Measurements from ENCODE around the gene NELL1. TPM values are rescaled to one million over a fixed set of nuclear protein-coding genes. Genes with fewer than 3 reads are reported as not detected.

NELL1 gene
- total and polyA plus RNA-seq, 2 donors (not counting 1 experiment from before 2014, with no cell fraction given): not detected

- H4K20me1 ChIP-seq (ENCODE audit: control insufficient read depth, extremely low read depth, insufficient read depth, low read length): no peaks in the 10 kb centered on the region
Measured at GRCh38 chr11:21321530-21321929, 652.1 kb downstream of the NELL1 start.

GRCh38 chr11:21323617-21324016 lies 654.2 kb downstream of the NELL1 start:
- no peak overlapping the region for H3K4me2 ChIP-seq (ENCODE audit: extremely low read depth, insufficient read depth, low read length)
- DNase-seq (ENCODE audit: low read depth in 2 of 2): no peak
- H2AFZ ChIP-seq (ENCODE audit: low read length): no peak overlapping the region
- H3K27ac ChIP-seq (ENCODE audit: insufficient read depth, low read length): no peak overlapping the region
- H3K9ac ChIP-seq (ENCODE audit: insufficient read depth, low read length): no peak overlapping the region
- H3K79me2 ChIP-seq (ENCODE audit: control insufficient read depth, insufficient read depth, low read length): no peaks in the 10 kb centered on the region
- no peaks in the 10 kb centered on the region for H3K36me3 ChIP-seq (ENCODE audit: control insufficient read depth, insufficient read depth, low read length)
- TF ChIP-seq CTCF (conservative IDR thresholded peaks at IDR 0.05 in 1 of 2, IDR thresholded peaks at IDR 0.05 in 1 of 2; ENCODE audit: low read depth in 1 of 2, low read length in 2 of 2): no peak
- no peaks in the 10 kb centered on the region for H3K4me1 ChIP-seq (ENCODE audit: control insufficient read depth, extremely low read depth, insufficient read depth, low read length)
- H3K4me3 ChIP-seq (replicated peaks in 1 of 4; ENCODE audit: control extremely low read depth in 1 of 4, insufficient read depth in 1 of 4, low read depth in 3 of 4, low read length in 4 of 4): no peak overlapping the region
- H4K20me1 ChIP-seq (ENCODE audit: control insufficient read depth, extremely low read depth, insufficient read depth, low read length): no peaks in the 10 kb centered on the region
- no peaks in the 10 kb centered on the region for H3K27me3 ChIP-seq (ENCODE audit: control insufficient read depth, insufficient read depth, low read length)
- no peaks in the 10 kb centered on the region for H3K9me3 ChIP-seq (ENCODE audit: control insufficient read depth, insufficient read depth, low read depth, low read length)

More at GRCh38 chr11:21321530-21321929, 652.1 kb downstream of the NELL1 start:
- no peak for TF ChIP-seq CTCF (conservative IDR thresholded peaks at IDR 0.05 in 1 of 2, IDR thresholded peaks at IDR 0.05 in 1 of 2; ENCODE audit: low read depth in 1 of 2, low read length in 2 of 2)
- TF ChIP-seq EZH2 (IDR thresholded peaks at IDR 0.05; ENCODE audit: low read length, missing control alignments): no peak
- no peaks in the 10 kb centered on the region for H3K79me2 ChIP-seq (ENCODE audit: control insufficient read depth, insufficient read depth, low read length)
- no peak overlapping the region for H3K4me2 ChIP-seq (ENCODE audit: extremely low read depth, insufficient read depth, low read length)
- no peak overlapping the region for H3K27ac ChIP-seq (ENCODE audit: insufficient read depth, low read length)
- H3K4me1 ChIP-seq (ENCODE audit: control insufficient read depth, extremely low read depth, insufficient read depth, low read length): no peaks in the 10 kb centered on the region
- no peaks in the 10 kb centered on the region for H3K9me3 ChIP-seq (ENCODE audit: control insufficient read depth, insufficient read depth, low read depth, low read length)
- no peaks in the 10 kb centered on the region for H3K27me3 ChIP-seq (ENCODE audit: control insufficient read depth, insufficient read depth, low read length)
- no peaks in the 10 kb centered on the region for H3K36me3 ChIP-seq (ENCODE audit: control insufficient read depth, insufficient read depth, low read length)
- no peak for DNase-seq (ENCODE audit: low read depth in 2 of 2)
- H3K4me3 ChIP-seq (replicated peaks in 1 of 4; ENCODE audit: control extremely low read depth in 1 of 4, insufficient read depth in 1 of 4, low read depth in 3 of 4, low read length in 4 of 4): no peak overlapping the region
- H2AFZ ChIP-seq (ENCODE audit: low read length): no peak overlapping the region
- no peak overlapping the region for H3K9ac ChIP-seq (ENCODE audit: insufficient read depth, low read length)

- TF ChIP-seq CTCF (conservative IDR thresholded peaks at IDR 0.05 in 1 of 2, IDR thresholded peaks at IDR 0.05 in 1 of 2; ENCODE audit: low read depth in 1 of 2, low read length in 2 of 2) (no peak), EZH2 (IDR thresholded peaks at IDR 0.05; ENCODE audit: low read length, missing control alignments) (no peak)
Measured at GRCh38 chr11:21343204-21343603, 673.8 kb downstream of the NELL1 start.

More at GRCh38 chr11:21343204-21343603, 673.8 kb downstream of the NELL1 start:
- no peak overlapping the region for H3K9ac ChIP-seq (ENCODE audit: insufficient read depth, low read length)
- H3K27ac ChIP-seq (ENCODE audit: insufficient read depth, low read length): no peak overlapping the region
- H3K4me2 ChIP-seq (ENCODE audit: extremely low read depth, insufficient read depth, low read length): no peak overlapping the region
- H4K20me1 ChIP-seq (ENCODE audit: control insufficient read depth, extremely low read depth, insufficient read depth, low read length): no peaks in the 10 kb centered on the region
- no peaks in the 10 kb centered on the region for H3K79me2 ChIP-seq (ENCODE audit: control insufficient read depth, insufficient read depth, low read length)
- no peaks in the 10 kb centered on the region for H3K36me3 ChIP-seq (ENCODE audit: control insufficient read depth, insufficient read depth, low read length)
- no peak overlapping the region for H3K4me3 ChIP-seq (replicated peaks in 1 of 4; ENCODE audit: control extremely low read depth in 1 of 4, insufficient read depth in 1 of 4, low read depth in 3 of 4, low read length in 4 of 4)
- H3K9me3 ChIP-seq (ENCODE audit: control insufficient read depth, insufficient read depth, low read depth, low read length): no peaks in the 10 kb centered on the region
- no peaks in the 10 kb centered on the region for H3K4me1 ChIP-seq (ENCODE audit: control insufficient read depth, extremely low read depth, insufficient read depth, low read length)
- DNase-seq (ENCODE audit: low read depth in 2 of 2): no peak
- H2AFZ ChIP-seq (ENCODE audit: low read length): no peak overlapping the region
- H3K27me3 ChIP-seq (ENCODE audit: control insufficient read depth, insufficient read depth, low read length): no peaks in the 10 kb centered on the region
